ENCODE results near the gene ZNF618.

- TF ChIP-seq EZH2 (IDR thresholded peaks at IDR 0.05; ENCODE audit: low read length, unreplicated experiment) (no peak), CTCF (conservative IDR thresholded peaks at IDR 0.05; ENCODE audit: low read depth, low read length) (no peak)
These were observed 205.4 kb downstream of the ZNF618 start for GRCh38 chr9:114081441-114082016.

Measured in PC-3 (cell line).